GM10248 (cell line): ENCODE data around the gene NOC3L.

Source experiments
- CTCF ChIA-PET: fragments of 300-600 bp; sonication (Branson Sonifier 250); formaldehyde crosslinking; extraction: SDS; loops from one replicate; lab custom pipeline; 2021; ENCODE audit warnings: antibody characterized with exemption; lab: Yijun Ruan, JAX
- POLR2A ChIA-PET: fragments of 350-650 bp; sonication (Branson Sonifier 250); formaldehyde crosslinking; extraction: SDS; loops from one replicate; lab custom pipeline; 2020; ENCODE audit warnings: antibody characterized with exemption; lab: Yijun Ruan, JAX
- DNase-seq: peaks from one replicate; pipeline ENCODE4 v3.0.0; 2012; ENCODE audit errors: extremely low spot score
- TF ChIP-seq, protein P1 (sequence below): IDR thresholded peaks from 2 replicates; pipeline ENCODE4 v1.5.1; 2012; ENCODE audit warnings: mild to moderate bottlenecking, low read depth; ENCODE audit errors: extremely low read depth, missing control alignments, control extremely low read depth

NOC3L gene

DNA sequence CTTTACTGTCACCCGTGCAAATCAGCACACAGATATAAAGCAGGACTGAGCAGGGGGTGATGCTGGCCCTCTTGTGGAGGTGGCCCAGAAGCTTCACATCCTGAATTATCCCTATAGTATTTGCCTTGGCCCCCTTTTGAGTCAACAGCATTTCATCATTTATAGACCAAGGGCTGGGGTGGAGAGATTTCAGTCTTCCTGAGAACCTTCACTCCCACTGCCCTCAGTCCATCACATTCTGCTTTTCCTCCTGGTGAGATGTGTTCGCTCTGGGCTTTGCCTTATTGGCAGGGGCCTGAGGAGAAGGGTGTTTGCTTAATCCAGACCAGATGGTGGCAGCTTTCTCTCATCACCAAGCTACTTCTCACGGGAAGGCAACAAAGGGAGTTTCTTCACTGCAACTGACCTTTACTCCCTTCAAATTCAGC, 47.7 kb downstream of the NOC3L start:
- ChIA-PET POLR2A (no interaction called here), CTCF (interaction anchor here (1.2 to 1.4 kb wide), 4 partner anchors 10 to 93 kb away, joined by 4 to 7 read pairs (median 4); no protein-coding TSS in a partner anchor)
- DNase-seq, result no peak
- TF ChIP-seq, protein P1, sequence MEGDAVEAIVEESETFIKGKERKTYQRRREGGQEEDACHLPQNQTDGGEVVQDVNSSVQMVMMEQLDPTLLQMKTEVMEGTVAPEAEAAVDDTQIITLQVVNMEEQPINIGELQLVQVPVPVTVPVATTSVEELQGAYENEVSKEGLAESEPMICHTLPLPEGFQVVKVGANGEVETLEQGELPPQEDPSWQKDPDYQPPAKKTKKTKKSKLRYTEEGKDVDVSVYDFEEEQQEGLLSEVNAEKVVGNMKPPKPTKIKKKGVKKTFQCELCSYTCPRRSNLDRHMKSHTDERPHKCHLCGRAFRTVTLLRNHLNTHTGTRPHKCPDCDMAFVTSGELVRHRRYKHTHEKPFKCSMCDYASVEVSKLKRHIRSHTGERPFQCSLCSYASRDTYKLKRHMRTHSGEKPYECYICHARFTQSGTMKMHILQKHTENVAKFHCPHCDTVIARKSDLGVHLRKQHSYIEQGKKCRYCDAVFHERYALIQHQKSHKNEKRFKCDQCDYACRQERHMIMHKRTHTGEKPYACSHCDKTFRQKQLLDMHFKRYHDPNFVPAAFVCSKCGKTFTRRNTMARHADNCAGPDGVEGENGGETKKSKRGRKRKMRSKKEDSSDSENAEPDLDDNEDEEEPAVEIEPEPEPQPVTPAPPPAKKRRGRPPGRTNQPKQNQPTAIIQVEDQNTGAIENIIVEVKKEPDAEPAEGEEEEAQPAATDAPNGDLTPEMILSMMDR, result no peak

DNA sequence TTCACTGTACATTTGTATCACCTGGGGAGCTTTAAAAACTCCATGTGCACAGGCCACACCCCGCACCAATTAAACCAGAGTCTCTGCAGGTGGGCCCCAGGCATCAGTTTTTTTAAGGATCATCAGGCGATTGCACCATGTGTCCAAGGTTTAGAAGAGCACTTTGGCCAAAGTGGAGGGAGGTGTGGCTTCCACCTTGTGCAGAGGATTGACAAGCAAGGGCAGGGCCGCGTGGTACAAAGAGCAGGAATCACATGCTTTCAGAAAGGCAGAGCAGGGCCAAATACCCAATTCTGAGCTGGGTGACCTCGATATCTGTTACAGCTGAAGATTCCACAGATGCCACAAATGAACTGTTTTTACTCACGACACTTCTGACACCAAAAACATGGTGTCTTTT, 52.4 kb downstream of the NOC3L start:
- DNase-seq, result no peak
- ChIA-PET POLR2A (no interaction called here), CTCF (interaction anchor here (1.1 to 8.6 kb wide), 2 partner anchors 10 to 55 kb away, joined by 3 to 74 read pairs; no protein-coding TSS in a partner anchor)
- TF ChIP-seq, protein P1, result no peak

DNA sequence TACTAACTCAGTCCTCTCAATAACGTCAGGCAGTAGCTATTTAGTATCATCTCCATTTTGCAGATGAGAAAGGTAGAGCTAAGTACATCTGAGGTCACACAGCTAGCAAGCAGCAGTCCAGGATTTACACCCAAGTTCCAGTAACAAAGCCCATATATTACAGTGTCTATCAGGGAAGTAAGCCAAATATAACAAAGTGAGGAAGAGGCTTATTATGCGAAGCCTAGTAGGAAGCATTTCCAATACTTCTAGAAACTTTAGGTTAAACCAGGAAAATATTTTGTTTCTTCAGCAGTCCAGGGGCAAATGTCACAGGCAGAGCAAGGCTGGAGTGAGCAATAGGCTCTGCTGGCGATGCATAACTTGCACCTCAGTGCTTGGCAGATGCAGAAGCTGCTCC, 53.9 kb downstream of the NOC3L start:
- ChIA-PET POLR2A (no interaction called here), CTCF (interaction anchor here (1.1 to 8.6 kb wide), 2 partner anchors 10 to 12 kb away, joined by 4 to 74 read pairs; no protein-coding TSS in a partner anchor)
- DNase-seq, result no peak
- TF ChIP-seq, protein P1, result no peak

DNA sequence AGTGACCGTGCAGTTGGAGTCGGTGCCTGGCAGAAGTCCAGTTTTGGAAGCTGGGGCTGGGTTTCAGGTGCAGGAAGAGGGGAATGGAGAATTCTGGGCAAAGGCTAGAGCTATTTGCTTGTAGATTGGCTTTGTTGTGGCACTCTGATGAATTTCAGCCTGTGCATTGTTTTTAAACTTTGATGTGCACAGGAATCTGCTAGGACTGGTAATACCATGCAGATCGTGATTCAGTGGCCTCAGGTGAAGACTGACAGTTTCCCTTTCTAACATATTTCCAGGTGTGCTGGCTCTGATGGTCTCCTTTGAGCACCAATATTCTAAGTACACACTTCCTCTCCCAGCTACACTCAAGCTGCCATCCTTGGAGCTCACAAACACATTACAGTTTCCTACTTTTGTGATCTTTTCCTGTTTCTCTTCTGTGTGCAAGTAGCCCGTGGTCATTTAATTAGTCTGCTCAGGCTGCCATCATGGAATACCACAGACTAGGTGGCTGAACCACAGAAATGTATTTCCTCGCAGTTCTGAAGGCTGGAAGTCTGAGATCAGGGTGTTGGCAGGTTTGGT, 55.6 kb downstream of the NOC3L start:
- TF ChIP-seq, protein P1, result no peak
- no peak for DNase-seq
- POLR2A ChIA-PET, result no interaction called here
- CTCF ChIA-PET, result interaction anchor here (0.7 to 8.6 kb wide), 2 partner anchors 13 to 138 kb away, joined by 3 to 74 read pairs; no protein-coding TSS in a partner anchor

DNA sequence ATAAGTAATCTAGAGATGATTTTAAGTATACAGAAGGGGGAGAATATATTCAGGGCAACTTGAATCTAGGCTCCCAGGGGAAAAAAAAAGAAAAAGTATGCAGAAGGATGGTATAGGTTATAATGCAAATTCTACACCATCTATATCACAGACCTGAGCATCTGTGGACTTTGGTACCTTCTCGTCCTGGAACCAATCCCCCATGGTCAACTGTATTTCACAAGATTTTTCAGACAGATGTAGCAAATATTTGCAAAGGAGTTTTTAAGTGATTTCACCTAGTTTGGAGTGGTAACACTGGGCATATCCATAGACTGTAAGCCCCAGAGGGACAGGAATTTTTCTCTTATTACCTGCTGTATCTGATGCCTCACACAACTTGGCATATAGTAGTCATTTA, 58.8 kb downstream of the NOC3L start:
- ChIA-PET CTCF (interaction anchor here (8.6 kb wide), 1 partner anchor 17 kb away, joined by 74 read pairs; no protein-coding TSS in a partner anchor), POLR2A (no interaction called here)
- TF ChIP-seq, protein P1, result no peak
- no peak for DNase-seq

DNA sequence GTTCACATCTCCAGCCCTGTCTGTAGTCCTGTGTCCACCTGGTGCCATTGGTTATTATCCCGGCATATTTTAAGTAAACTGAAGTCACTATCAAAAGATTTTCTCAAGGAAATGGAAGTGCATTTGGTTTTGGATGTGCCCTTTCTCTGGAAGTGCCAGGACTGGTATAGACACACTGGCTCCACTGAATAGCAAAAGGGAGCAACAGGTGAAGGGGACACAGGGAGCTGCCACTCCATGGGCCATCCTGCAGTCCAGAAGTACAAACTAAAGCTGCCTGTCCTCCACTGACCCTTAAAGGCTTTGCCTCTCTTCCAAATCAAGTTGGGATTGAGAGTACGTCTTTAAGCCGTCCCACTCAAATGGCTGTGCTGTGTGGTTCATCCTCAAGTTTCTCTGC, 62.7 kb downstream of the NOC3L start:
- no peak for DNase-seq
- TF ChIP-seq, protein P1, result no peak
- ChIA-PET POLR2A (no interaction called here), CTCF (interaction anchor here (1.3 to 1.4 kb wide), 2 partner anchors 10 to 26 kb away, joined by 3 read pairs; no protein-coding TSS in a partner anchor)
